Measurements from ENCODE around the gene ARFRP1.

ARFRP1 gene

DNA sequence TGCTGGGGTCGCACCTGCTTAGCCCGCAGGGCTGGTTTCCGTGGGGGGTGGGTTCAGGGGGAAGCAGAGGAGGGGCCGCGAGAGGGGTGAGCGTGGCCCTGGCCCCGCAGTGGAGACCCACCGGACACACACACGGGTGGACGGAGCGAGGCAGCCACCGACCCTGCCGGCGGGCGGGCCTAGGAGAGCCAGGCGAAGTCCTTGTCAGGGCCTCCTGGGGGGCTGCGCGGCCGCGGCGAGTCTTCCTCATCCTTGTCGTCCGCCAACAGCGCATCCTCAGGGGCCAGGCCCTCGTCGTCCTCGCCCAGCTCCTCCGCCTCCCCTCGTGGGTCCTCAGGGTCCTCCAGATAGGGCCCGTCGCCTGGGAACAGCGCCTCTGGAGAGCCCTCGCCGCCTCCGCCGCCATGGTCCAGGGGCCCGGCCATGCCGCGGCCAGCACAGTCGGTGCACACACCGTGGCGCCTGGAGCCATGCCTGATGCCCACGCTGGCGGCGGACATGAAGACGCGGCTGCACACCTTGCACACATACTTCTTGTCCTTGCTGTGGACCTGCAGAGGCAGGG is 39.1 kb upstream of the ARFRP1 start:
- H3K4me3 ChIP-seq (ENCODE audit: control insufficient read depth, low read depth, low read length): no peak overlapping the region
- DNase-seq (ENCODE audit: low read depth): no peak
- TF ChIP-seq CTCF (conservative IDR thresholded peaks at IDR 0.05; ENCODE audit: control insufficient read depth, insufficient read depth, low read depth, low read length): no peak

- no peak for DNase-seq (ENCODE audit: low read depth)
- no peak overlapping the region for H3K4me3 ChIP-seq (ENCODE audit: control insufficient read depth, low read depth, low read length)
- no peak for TF ChIP-seq CTCF (conservative IDR thresholded peaks at IDR 0.05; ENCODE audit: control insufficient read depth, insufficient read depth, low read depth, low read length)
Measured at GRCh38 chr20:63745961-63746731, 38.4 kb upstream of the ARFRP1 start.

DNA sequence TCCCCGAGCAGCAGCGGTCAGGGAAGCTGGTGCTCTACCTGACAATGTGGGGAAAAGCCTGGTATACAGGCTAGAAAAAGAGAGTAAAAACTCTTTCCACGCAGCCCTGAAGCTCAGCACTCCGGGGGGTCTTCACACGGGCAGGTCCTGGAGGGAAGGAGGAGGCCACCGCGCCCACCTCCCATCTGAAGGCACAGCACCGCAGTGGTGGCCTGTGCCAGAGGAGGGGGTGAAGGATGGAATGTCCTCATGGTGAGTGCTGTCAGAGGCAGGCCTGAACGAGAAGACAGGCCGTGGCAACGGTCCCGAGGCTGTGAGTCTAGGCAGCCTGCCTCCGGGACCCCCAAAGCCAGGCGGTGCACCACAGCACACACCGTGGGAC is 37.6 kb upstream of the ARFRP1 start:
- no peak for TF ChIP-seq CTCF (conservative IDR thresholded peaks at IDR 0.05; ENCODE audit: control insufficient read depth, insufficient read depth, low read depth, low read length)
- no peak overlapping the region for H3K4me3 ChIP-seq (ENCODE audit: control insufficient read depth, low read depth, low read length)
- DNase-seq (ENCODE audit: low read depth): no peak

GRCh38 chr20:63744574-63745423 is 37.0 kb upstream of the ARFRP1 start:
- no peak for TF ChIP-seq CTCF (conservative IDR thresholded peaks at IDR 0.05; ENCODE audit: control insufficient read depth, insufficient read depth, low read depth, low read length)
- H3K4me3 ChIP-seq (ENCODE audit: control insufficient read depth, low read depth, low read length): no peak overlapping the region
- DNase-seq (ENCODE audit: low read depth): no peak

DNA sequence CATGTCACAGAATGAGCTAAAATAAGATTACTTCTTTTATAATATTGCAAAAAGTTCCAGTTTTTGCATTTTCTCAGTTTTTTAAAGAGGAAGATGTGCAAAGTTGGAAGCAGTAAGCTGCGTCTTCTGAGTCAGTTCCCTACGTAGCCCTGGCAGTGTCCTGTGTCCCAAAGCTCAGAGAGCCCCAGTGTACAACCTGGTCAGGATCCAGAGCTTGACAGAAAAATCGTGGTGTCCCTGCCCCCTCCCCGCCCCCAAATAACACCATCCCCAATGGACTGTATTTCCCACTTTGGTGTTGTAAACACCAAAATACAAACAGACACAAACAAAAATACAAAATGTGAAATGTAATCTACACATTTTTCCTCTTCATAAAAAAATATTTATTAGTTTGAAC is 36.4 kb upstream of the ARFRP1 start:
- no peak for TF ChIP-seq CTCF (conservative IDR thresholded peaks at IDR 0.05; ENCODE audit: control insufficient read depth, insufficient read depth, low read depth, low read length)
- DNase-seq (ENCODE audit: low read depth): no peak
- H3K4me3 ChIP-seq (ENCODE audit: control insufficient read depth, low read depth, low read length): no peak overlapping the region

- no peak for TF ChIP-seq CTCF (conservative IDR thresholded peaks at IDR 0.05; ENCODE audit: control insufficient read depth, insufficient read depth, low read depth, low read length)
- H3K4me3 ChIP-seq (ENCODE audit: control insufficient read depth, low read depth, low read length): no peak overlapping the region
- no peak for DNase-seq (ENCODE audit: low read depth)
Measured at GRCh38 chr20:63743210-63743970, 35.6 kb upstream of the ARFRP1 start.

All from fibroblast of mammary gland (primary cell).